Endothelial cell of umbilical vein (primary cell): ENCODE measurements around the gene PDCD1LG2. TPM values are rescaled to one million over a fixed set of nuclear protein-coding genes. Genes with fewer than 3 reads are reported as not detected.

Experiments used
- BruUV-seq: library from RNA; stranded (reverse); fragments of 400-500 nt; replicated peaks from 2 replicates; lab custom pipeline; 2021; lab: Mats Ljungman, UMichigan
- CTCF ChIA-PET: fragments of 300-600, 350-600 bp; sonication (Branson Sonifier 250); formaldehyde crosslinking; loops from one replicate; lab custom pipeline; 2021; ENCODE audit warnings: antibody characterized with exemption, inconsistent platforms; lab: Charles Lee
- POLR2A ChIA-PET: fragments of 300-600, 350-600 bp; sonication (Branson Sonifier 250); formaldehyde crosslinking; loops from one replicate; lab custom pipeline; 2021; ENCODE audit warnings: antibody characterized with exemption, inconsistent platforms; lab: Charles Lee
- DNase-seq: peaks from one replicate; pipeline ENCODE4 v3.0.0-alpha.2; 2011; ENCODE audit warnings: low read depth, low spot score
- FAIRE-seq: peaks from 2 replicates; lab custom pipeline; 2011; peaks lifted over from hg19 to GRCh38; lab: Jason Lieb, UNC
- H2AFZ ChIP-seq: 2 replicates; pipeline ENCODE4 v1.6.0; 2012; ENCODE audit warnings: low read depth, low read length, control low read depth, inconsistent platforms
- H3K27ac ChIP-seq: 2 replicates; pipeline ENCODE4 v1.5.1; 2011; ENCODE audit warnings: low read depth, mild to moderate bottlenecking, control low read depth, low read length, moderate library complexity; ENCODE audit not compliant: insufficient read depth
- H3K27me3 ChIP-seq, 2 experiments: 2 replicates each; pipeline versions ENCODE4 v1.6.0 to v1.6.1; 2011; ENCODE audit warnings: low read length in 2 of 2, mixed read lengths in 1 of 2; ENCODE audit not compliant: control insufficient read depth in 2 of 2, insufficient read depth in 2 of 2
- H3K36me3 ChIP-seq, 2 experiments: 2 replicates in 1 of 2; 3 replicates in 1 of 2; pipeline ENCODE4 v1.5.1; 2011; ENCODE audit warnings: low read length in 2 of 2, mild to moderate bottlenecking in 1 of 2, moderate library complexity in 1 of 2; ENCODE audit not compliant: control insufficient read depth in 2 of 2, insufficient read depth in 2 of 2; ENCODE audit errors: extremely low read depth in 1 of 2
- H3K4me1 ChIP-seq: 3 replicates; pipeline ENCODE4 v1.5.1; 2011; ENCODE audit warnings: mild to moderate bottlenecking, low read length; ENCODE audit not compliant: control insufficient read depth, insufficient read depth; ENCODE audit errors: extremely low read depth
- H3K4me2 ChIP-seq: 2 replicates; pipeline ENCODE4 v1.6.1; 2011; ENCODE audit warnings: low read length, control low read depth, mixed read lengths; ENCODE audit not compliant: insufficient read depth
- H3K4me3 ChIP-seq, 3 experiments: fragments of 200-600 bp in 1 of 3; sonication (generic), shearing (Covaris generic) in 1 of 3; replicated peaks in 1 of 3; 2 replicates each; pipeline ENCODE4 v1.5.1; 2011 to 2016; ENCODE audit warnings: control low read depth in 3 of 3, low read length in 3 of 3, mild to moderate bottlenecking in 2 of 3, inconsistent platforms in 1 of 3, low read depth in 1 of 3, moderate library complexity in 1 of 3; ENCODE audit not compliant: insufficient read depth in 1 of 3
- H3K79me2 ChIP-seq: 2 replicates; pipeline ENCODE4 v1.6.0; 2012; ENCODE audit warnings: low read length, inconsistent platforms; ENCODE audit not compliant: control insufficient read depth, insufficient read depth
- H3K9ac ChIP-seq: replicated peaks from 2 replicates; pipeline ENCODE3; 2011; ENCODE audit warnings: low read length, control low read depth; ENCODE audit not compliant: insufficient read depth; ENCODE audit errors: extremely low read depth
- H3K9me1 ChIP-seq: replicated peaks from 3 replicates; pipeline ENCODE4 v1.6.0; 2011; ENCODE audit warnings: mild to moderate bottlenecking, low read length; ENCODE audit not compliant: control insufficient read depth, insufficient read depth; ENCODE audit errors: extremely low read depth
- H3K9me3 ChIP-seq: replicated peaks from 2 replicates; pipeline ENCODE4 v1.5.1; 2012; ENCODE audit warnings: low read length, inconsistent platforms; ENCODE audit not compliant: control insufficient read depth, insufficient read depth
- H4K20me1 ChIP-seq: replicated peaks from 2 replicates; pipeline ENCODE3; 2011; ENCODE audit warnings: mild to moderate bottlenecking, low read length; ENCODE audit not compliant: control insufficient read depth, insufficient read depth; ENCODE audit errors: extremely low read depth
- CTCF ChIP-seq, 2 donors: IDR thresholded peaks; 1 replicate in 1 of 2; 2 replicates in 1 of 2; pipeline ENCODE4 v1.5.1; 2011; ENCODE audit warnings: low read length in 2 of 2, mild to moderate bottlenecking in 2 of 2, moderate library complexity in 2 of 2, control low read depth in 1 of 2, inconsistent platforms in 1 of 2, low read depth in 1 of 2; ENCODE audit not compliant: insufficient read depth in 1 of 2; ENCODE audit errors: extremely low read depth in 1 of 2
- EZH2 ChIP-seq: IDR thresholded peaks from 2 replicates; pipeline ENCODE4 v1.6.1; 2012; ENCODE audit warnings: borderline replicate concordance, low read depth, mild to moderate bottlenecking, moderate library complexity, low read length, inconsistent platforms; ENCODE audit not compliant: severe bottlenecking
- FOS ChIP-seq: IDR thresholded peaks from 2 replicates; pipeline ENCODE4 v1.6.1; 2011; ENCODE audit warnings: mild to moderate bottlenecking, low read length, moderate library complexity, borderline replicate concordance; ENCODE audit not compliant: insufficient read depth
- GATA2 ChIP-seq: IDR thresholded peaks from 2 replicates; pipeline ENCODE4 v1.7.0; 2011; ENCODE audit warnings: low read depth, mild to moderate bottlenecking, moderate library complexity, mixed read lengths, low read length; ENCODE audit not compliant: insufficient read length, insufficient read depth
- JUN ChIP-seq: IDR thresholded peaks from 2 replicates; pipeline ENCODE4 v1.6.1; 2011; ENCODE audit warnings: borderline replicate concordance, low read depth; ENCODE audit not compliant: insufficient read length, insufficient read depth
- MAX ChIP-seq: IDR thresholded peaks from 2 replicates; pipeline ENCODE4 v1.6.1; 2011; ENCODE audit not compliant: insufficient read depth, insufficient read length
- MYC ChIP-seq: IDR thresholded peaks from one replicate; pipeline ENCODE4 v1.6.1; 2011; ENCODE audit warnings: mild to moderate bottlenecking, low read depth, low read length
- POLR2A ChIP-seq: IDR thresholded peaks from 2 replicates; pipeline ENCODE4 v1.6.1; 2012; ENCODE audit warnings: low read depth, mild to moderate bottlenecking, control low read depth, low read length
- POLR2AphosphoS5 ChIP-seq: IDR thresholded peaks from 2 replicates; pipeline ENCODE4 v1.6.1; 2012; ENCODE audit warnings: low read depth, mild to moderate bottlenecking, control low read depth, low read length, moderate library complexity; ENCODE audit not compliant: insufficient read depth
- dilution Hi-C: fragments of 300-500 bp; cut with MboI; formaldehyde crosslinking; loops from one replicate; pipeline ENCODE4 v1.15.0; 2019; ENCODE audit warnings: low sequenced_read_pairs; ENCODE audit not compliant: extremely low pct_ligation_motif_present
- intact Hi-C: fragments of 100-400 bp; cut with micrococcal nuclease; formaldehyde crosslinking; loops from one replicate; pipeline ENCODE4 v1.10.0; 2022
- polyA plus RNA-seq, 4 experiments: library from polyadenylated mRNA; depleted of rRNA in 3 of 4; stranded (reverse) in 3 of 4; unstranded in 1 of 4; fragments of >200 nt; gene quantifications; 2 replicates each; pipeline versions ENCODE4 v1.2.1 to v1.2.3, GENCODE V29; 2011 to 2012; ENCODE audit warnings: missing spikeins in 1 of 4
- total RNA-seq: library from RNA; stranded (reverse); gene quantifications from 2 replicates; pipeline ENCODE4 v1.2.3, GENCODE V29; 2021

PDCD1LG2 gene
- total and polyA plus RNA-seq, 2 donors (not counting 3 experiments of a cell fraction or from before 2014, with no cell fraction given), result 7.9 to 9.5 TPM

- CTCF ChIA-PET, result no interaction called here
- no peaks in the 10 kb centered on the region for H3K79me2 ChIP-seq
- POLR2A ChIA-PET, result no interaction called here
- H3K4me3 ChIP-seq, result no peak overlapping the region
- no peak overlapping the region for H3K4me2 ChIP-seq
- no peak overlapping the region for H2AFZ ChIP-seq
- no peaks in the 10 kb centered on the region for H3K36me3 ChIP-seq
- dilution Hi-C loops, result no loop called here
- TF ChIP-seq JUN, result no peak
- TF ChIP-seq MYC, result no peak
- no peak for TF ChIP-seq GATA2
- no peak for TF ChIP-seq POLR2AphosphoS5
- no peak for TF ChIP-seq EZH2
- TF ChIP-seq FOS, result no peak
- no peak for TF ChIP-seq POLR2A
- no peak for TF ChIP-seq CTCF (IDR thresholded peaks at IDR 0.05; ENCODE audit: extremely low read depth in 1 of 2, insufficient read depth in 1 of 2, low read depth in 1 of 2, low read length in 2 of 2)
- TF ChIP-seq MAX, result no peak
- DNase-seq, result no peak
- no peak overlapping the region for H3K27ac ChIP-seq
- no peaks in the 10 kb centered on the region for H3K9me3 ChIP-seq
- H4K20me1 ChIP-seq, result no peaks in the 10 kb centered on the region
- FAIRE-seq, result no peak
- no peaks in the 10 kb centered on the region for H3K27me3 ChIP-seq
- H3K9me1 ChIP-seq, result no peaks in the 10 kb centered on the region
- no peak overlapping the region for H3K9ac ChIP-seq
- H3K4me1 ChIP-seq, result peaks cover 33% of the 10 kb centered on the region
- BruUV-seq, result no TSS peak
- intact Hi-C loops, result no loop called here
These were observed 7.8 kb upstream of the PDCD1LG2 start for GRCh38 chr9:5502553-5502952.
